Measurements from ENCODE around the gene HS6ST3. TPM values are rescaled to one million over a fixed set of nuclear protein-coding genes. Genes with fewer than 3 reads are reported as not detected.

Gene HS6ST3
- total and polyA plus RNA-seq, 2 donors (not counting 1 experiment from before 2014, with no cell fraction given): not detected

- no peaks in the 10 kb centered on the region for H4K20me1 ChIP-seq (ENCODE audit: control insufficient read depth, extremely low read depth, insufficient read depth, low read length)
- H3K4me2 ChIP-seq (ENCODE audit: extremely low read depth, insufficient read depth, low read length): no peak overlapping the region
- no peaks in the 10 kb centered on the region for H3K27me3 ChIP-seq (ENCODE audit: control insufficient read depth, insufficient read depth, low read length)
- no peak overlapping the region for H3K9ac ChIP-seq (ENCODE audit: insufficient read depth, low read length)
- H2AFZ ChIP-seq (ENCODE audit: low read length): no peak overlapping the region
- no peak for DNase-seq (ENCODE audit: low read depth in 2 of 2)
- no peaks in the 10 kb centered on the region for H3K36me3 ChIP-seq (ENCODE audit: control insufficient read depth, insufficient read depth, low read length)
- TF ChIP-seq, protein P1, sequence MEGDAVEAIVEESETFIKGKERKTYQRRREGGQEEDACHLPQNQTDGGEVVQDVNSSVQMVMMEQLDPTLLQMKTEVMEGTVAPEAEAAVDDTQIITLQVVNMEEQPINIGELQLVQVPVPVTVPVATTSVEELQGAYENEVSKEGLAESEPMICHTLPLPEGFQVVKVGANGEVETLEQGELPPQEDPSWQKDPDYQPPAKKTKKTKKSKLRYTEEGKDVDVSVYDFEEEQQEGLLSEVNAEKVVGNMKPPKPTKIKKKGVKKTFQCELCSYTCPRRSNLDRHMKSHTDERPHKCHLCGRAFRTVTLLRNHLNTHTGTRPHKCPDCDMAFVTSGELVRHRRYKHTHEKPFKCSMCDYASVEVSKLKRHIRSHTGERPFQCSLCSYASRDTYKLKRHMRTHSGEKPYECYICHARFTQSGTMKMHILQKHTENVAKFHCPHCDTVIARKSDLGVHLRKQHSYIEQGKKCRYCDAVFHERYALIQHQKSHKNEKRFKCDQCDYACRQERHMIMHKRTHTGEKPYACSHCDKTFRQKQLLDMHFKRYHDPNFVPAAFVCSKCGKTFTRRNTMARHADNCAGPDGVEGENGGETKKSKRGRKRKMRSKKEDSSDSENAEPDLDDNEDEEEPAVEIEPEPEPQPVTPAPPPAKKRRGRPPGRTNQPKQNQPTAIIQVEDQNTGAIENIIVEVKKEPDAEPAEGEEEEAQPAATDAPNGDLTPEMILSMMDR (conservative IDR thresholded peaks at IDR 0.05 in 1 of 2, IDR thresholded peaks at IDR 0.05 in 1 of 2; ENCODE audit: low read depth in 1 of 2, low read length in 2 of 2): no peak
- TF ChIP-seq EZH2 (IDR thresholded peaks at IDR 0.05; ENCODE audit: low read length, missing control alignments): no peak
- H3K27ac ChIP-seq (ENCODE audit: insufficient read depth, low read length): no peak overlapping the region
- H3K79me2 ChIP-seq (ENCODE audit: control insufficient read depth, insufficient read depth, low read length): no peaks in the 10 kb centered on the region
- no peak overlapping the region for H3K4me3 ChIP-seq (replicated peaks in 1 of 4; ENCODE audit: control extremely low read depth in 1 of 4, insufficient read depth in 1 of 4, low read depth in 3 of 4, low read length in 4 of 4)
- no peaks in the 10 kb centered on the region for H3K4me1 ChIP-seq (ENCODE audit: control insufficient read depth, extremely low read depth, insufficient read depth, low read length)
- H3K9me3 ChIP-seq (ENCODE audit: control insufficient read depth, insufficient read depth, low read depth, low read length): no peaks in the 10 kb centered on the region
Measured at GRCh38 chr13:96629331-96629730, 539.4 kb downstream of the HS6ST3 start.

GRCh38 chr13:96632536-96633320 lies 542.8 kb downstream of the HS6ST3 start:
- Histone ChIP-seq H3K9ac (ENCODE audit: insufficient read depth, low read length) (no peak overlapping the region), H4K20me1 (ENCODE audit: control insufficient read depth, extremely low read depth, insufficient read depth, low read length) (no peaks in the 10 kb centered on the region)
- TF ChIP-seq, protein P1 (conservative IDR thresholded peaks at IDR 0.05 in 1 of 2, IDR thresholded peaks at IDR 0.05 in 1 of 2; ENCODE audit: low read depth in 1 of 2, low read length in 2 of 2): no peak

GRCh38 chr13:96636001-96636709 lies 546.2 kb downstream of the HS6ST3 start:
- Histone ChIP-seq H4K20me1 (ENCODE audit: control insufficient read depth, extremely low read depth, insufficient read depth, low read length) (no peaks in the 10 kb centered on the region), H3K9ac (ENCODE audit: insufficient read depth, low read length) (no peak overlapping the region), H3K36me3 (ENCODE audit: control insufficient read depth, insufficient read depth, low read length) (no peaks in the 10 kb centered on the region), H3K27ac (ENCODE audit: insufficient read depth, low read length) (no peak overlapping the region), H3K4me1 (ENCODE audit: control insufficient read depth, extremely low read depth, insufficient read depth, low read length) (no peaks in the 10 kb centered on the region), H3K9me3 (ENCODE audit: control insufficient read depth, insufficient read depth, low read depth, low read length) (no peaks in the 10 kb centered on the region), H3K79me2 (ENCODE audit: control insufficient read depth, insufficient read depth, low read length) (no peaks in the 10 kb centered on the region), H2AFZ (ENCODE audit: low read length) (no peak overlapping the region), H3K27me3 (ENCODE audit: control insufficient read depth, insufficient read depth, low read length) (no peaks in the 10 kb centered on the region), H3K4me2 (ENCODE audit: extremely low read depth, insufficient read depth, low read length) (no peak overlapping the region), H3K4me3 (replicated peaks in 1 of 4; ENCODE audit: control extremely low read depth in 1 of 4, insufficient read depth in 1 of 4, low read depth in 3 of 4, low read length in 4 of 4) (no peak overlapping the region)
- no peak for DNase-seq (ENCODE audit: low read depth in 2 of 2)
- TF ChIP-seq, protein P1 (conservative IDR thresholded peaks at IDR 0.05 in 1 of 2, IDR thresholded peaks at IDR 0.05 in 1 of 2; ENCODE audit: low read depth in 1 of 2, low read length in 2 of 2): no peak
- no peak for TF ChIP-seq EZH2 (IDR thresholded peaks at IDR 0.05; ENCODE audit: low read length, missing control alignments)

More at GRCh38 chr13:96632536-96633320, 542.8 kb downstream of the HS6ST3 start:
- Histone ChIP-seq H3K4me3 (replicated peaks in 1 of 4; ENCODE audit: control extremely low read depth in 1 of 4, insufficient read depth in 1 of 4, low read depth in 3 of 4, low read length in 4 of 4) (no peak overlapping the region), H3K36me3 (ENCODE audit: control insufficient read depth, insufficient read depth, low read length) (no peaks in the 10 kb centered on the region), H3K27me3 (ENCODE audit: control insufficient read depth, insufficient read depth, low read length) (no peaks in the 10 kb centered on the region), H2AFZ (ENCODE audit: low read length) (no peak overlapping the region), H3K4me1 (ENCODE audit: control insufficient read depth, extremely low read depth, insufficient read depth, low read length) (no peaks in the 10 kb centered on the region), H3K79me2 (ENCODE audit: control insufficient read depth, insufficient read depth, low read length) (no peaks in the 10 kb centered on the region), H3K4me2 (ENCODE audit: extremely low read depth, insufficient read depth, low read length) (no peak overlapping the region), H3K27ac (ENCODE audit: insufficient read depth, low read length) (no peak overlapping the region), H3K9me3 (ENCODE audit: control insufficient read depth, insufficient read depth, low read depth, low read length) (no peaks in the 10 kb centered on the region)
- DNase-seq (ENCODE audit: low read depth in 2 of 2): no peak
